T-helper 17 cell (primary cell): Measurements from ENCODE around the gene CEP128. TPM values are rescaled to one million over a fixed set of nuclear protein-coding genes. Genes with fewer than 3 reads are reported as not detected.

ENCODE experiments used
- ATAC-seq: fragments of 150-1000 bp; cut with Tn5 transposase; 2 replicates; pipeline ENCODE4 v1.10.0; 2021; ENCODE audit warnings: mild to moderate bottlenecking, moderate library complexity
- DNase-seq, 3 donors: peaks; one replicate each; pipeline versions ENCODE4 v3.0.0 to v3.0.0-alpha.2; 2020 to 2021
- H3K9me3 ChIP-seq: one replicate; pipeline ENCODE4 v1.7.0; 2013; ENCODE audit warnings: low read length, mild to moderate bottlenecking; ENCODE audit not compliant: control insufficient read depth, poor library complexity, severe bottlenecking
- H3K27ac Mint-ChIP-seq: one replicate; pipeline ENCODE4 v1.8.0; 2022; ENCODE audit warnings: mild to moderate bottlenecking, moderate library complexity, mixed read lengths
- H3K27me3 Mint-ChIP-seq: one replicate; pipeline ENCODE4 v1.8.0; 2022; ENCODE audit warnings: mixed read lengths
- H3K36me3 Mint-ChIP-seq: one replicate; pipeline ENCODE4 v1.8.0; 2022; ENCODE audit warnings: low read depth, mixed read lengths
- H3K4me1 Mint-ChIP-seq: one replicate; pipeline ENCODE4 v1.8.0; 2022; ENCODE audit warnings: mild to moderate bottlenecking, mixed read lengths
- H3K4me3 Mint-ChIP-seq: one replicate; pipeline ENCODE4 v1.8.0; 2022; ENCODE audit warnings: mild to moderate bottlenecking, moderate library complexity, mixed read lengths
- total RNA-seq, 4 donors: library from RNA in 2 of 4; stranded (reverse) in 2 of 4; gene quantifications; one replicate each; pipeline ENCODE4 v1.2.3 and lab custom pipeline; 2022 to 2026

Gene CEP128
- total RNA-seq, 2 donors from 2014 or later = 19.6 to 25.1 TPM

DNA sequence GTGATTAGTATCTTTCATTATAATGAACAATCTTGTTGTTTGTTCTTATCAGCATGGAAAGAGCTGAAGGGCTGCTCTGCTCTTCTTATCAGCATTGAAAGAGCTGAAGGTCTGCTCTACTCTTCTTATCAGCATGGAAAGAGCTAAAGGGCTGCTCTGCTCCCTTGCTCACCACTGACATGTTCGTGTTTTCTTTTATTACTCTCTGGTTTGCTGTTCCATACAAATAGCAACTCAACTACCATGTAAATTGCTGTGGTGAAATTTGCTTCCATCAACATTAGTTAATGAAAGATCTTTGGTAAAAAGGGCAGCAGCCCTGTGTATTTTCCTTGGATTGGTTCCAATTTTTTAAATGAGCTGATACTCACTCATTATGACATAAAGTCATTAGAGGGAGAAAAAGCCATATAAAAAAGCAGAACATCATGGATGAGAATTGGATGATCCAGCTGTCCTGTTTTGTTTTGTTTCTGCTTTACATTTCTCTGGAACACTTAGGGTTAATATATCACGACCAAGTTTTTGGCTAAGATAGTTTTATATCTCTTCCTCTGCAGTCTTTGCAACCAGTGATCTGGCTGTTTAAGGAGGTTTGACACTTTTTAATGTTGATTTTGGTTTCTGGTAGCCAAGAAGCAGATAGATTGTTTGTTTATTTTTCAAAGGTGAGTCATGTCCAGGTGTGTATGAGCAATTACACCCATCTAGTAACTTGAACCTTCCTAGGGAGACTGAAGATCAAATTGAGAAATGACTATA, 356.6 kb downstream of the CEP128 start:
- Mint-ChIP-seq H3K4me3 (no peak overlapping the region), H3K4me1 (peaks cover 4% of the 10 kb centered on the region), H3K27me3 (no peaks in the 10 kb centered on the region), H3K27ac (no peak overlapping the region), H3K36me3 (peaks cover 4% of the 10 kb centered on the region)
- no peak for ATAC-seq
- no peak for DNase-seq
- no peaks in the 10 kb centered on the region for H3K9me3 ChIP-seq

DNA sequence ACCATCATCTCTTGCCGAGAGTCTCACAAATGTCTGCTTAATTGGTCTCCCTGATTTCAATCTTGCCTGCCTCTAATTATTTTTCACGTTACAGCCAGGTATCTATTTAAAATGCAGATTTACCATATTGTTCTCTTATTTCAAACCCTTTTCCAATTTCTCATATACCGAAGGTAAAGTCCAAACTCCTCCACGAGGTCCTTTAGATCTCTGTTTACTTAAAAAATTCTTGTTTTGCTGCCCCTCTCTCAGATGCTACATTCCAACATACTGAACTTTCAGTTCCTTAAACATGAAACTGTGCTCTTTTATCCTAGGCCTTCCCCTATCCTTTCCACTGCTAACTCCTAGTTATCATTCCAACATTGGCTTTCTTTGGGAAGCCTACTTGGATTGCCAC, 363.9 kb downstream of the CEP128 start:
- H3K9me3 ChIP-seq = no peaks in the 10 kb centered on the region
- H3K4me3 Mint-ChIP-seq = no peak overlapping the region
- H3K27me3 Mint-ChIP-seq = no peaks in the 10 kb centered on the region
- H3K4me1 Mint-ChIP-seq = no peaks in the 10 kb centered on the region
- peaks cover 6% of the 10 kb centered on the region for H3K36me3 Mint-ChIP-seq
- ATAC-seq (no peak), DNase-seq (no peak)
- no peak overlapping the region for H3K27ac Mint-ChIP-seq

DNA sequence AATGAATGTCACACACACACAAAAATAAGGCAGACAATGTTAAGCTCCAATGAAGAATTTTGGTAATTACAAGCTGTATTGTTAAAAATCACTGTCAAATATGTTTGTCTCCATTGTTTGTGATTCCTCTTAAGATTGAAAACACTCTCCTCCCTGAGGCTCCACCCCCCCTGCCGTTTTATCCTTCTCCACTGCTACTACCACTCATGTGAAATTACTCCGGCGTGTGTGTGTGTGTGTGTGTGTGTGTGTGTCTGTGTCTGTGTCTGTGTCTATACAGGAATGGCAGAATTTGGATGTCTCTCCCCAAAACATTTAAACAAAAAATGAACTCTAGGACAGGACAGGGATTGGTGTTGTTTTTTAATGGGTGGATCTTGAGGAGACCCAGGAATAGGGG, 365.1 kb downstream of the CEP128 start:
- ATAC-seq = no peak
- no peak for DNase-seq
- no peaks in the 10 kb centered on the region for H3K9me3 ChIP-seq
- peaks cover 6% of the 10 kb centered on the region for H3K36me3 Mint-ChIP-seq
- H3K27me3 Mint-ChIP-seq = no peaks in the 10 kb centered on the region
- no peaks in the 10 kb centered on the region for H3K4me1 Mint-ChIP-seq
- H3K27ac Mint-ChIP-seq = no peak overlapping the region
- H3K4me3 Mint-ChIP-seq = no peak overlapping the region

DNA sequence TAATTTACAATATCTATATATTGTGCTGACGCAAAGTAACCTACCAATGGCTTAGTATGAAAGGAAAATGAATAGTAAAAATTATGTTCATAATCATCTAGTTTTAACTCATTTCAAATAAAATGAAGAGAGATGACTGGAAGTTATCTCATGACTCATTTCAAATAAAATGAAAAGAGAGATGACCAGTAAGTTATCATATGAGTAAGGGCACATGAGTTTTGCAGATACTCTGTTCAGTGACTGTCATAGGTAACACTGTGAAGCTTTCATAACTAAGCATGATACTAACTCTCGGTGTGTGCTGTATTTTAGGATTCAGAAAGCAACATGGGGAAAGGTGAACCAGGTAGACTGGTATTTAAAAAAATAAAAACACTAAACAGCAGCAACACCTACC, 365.8 kb downstream of the CEP128 start:
- H3K4me3 Mint-ChIP-seq = no peak overlapping the region
- DNase-seq (no peak), ATAC-seq (no peak)
- H3K27me3 Mint-ChIP-seq = no peaks in the 10 kb centered on the region
- peaks cover 6% of the 10 kb centered on the region for H3K36me3 Mint-ChIP-seq
- no peak overlapping the region for H3K27ac Mint-ChIP-seq
- H3K9me3 ChIP-seq = no peaks in the 10 kb centered on the region
- no peaks in the 10 kb centered on the region for H3K4me1 Mint-ChIP-seq

DNA sequence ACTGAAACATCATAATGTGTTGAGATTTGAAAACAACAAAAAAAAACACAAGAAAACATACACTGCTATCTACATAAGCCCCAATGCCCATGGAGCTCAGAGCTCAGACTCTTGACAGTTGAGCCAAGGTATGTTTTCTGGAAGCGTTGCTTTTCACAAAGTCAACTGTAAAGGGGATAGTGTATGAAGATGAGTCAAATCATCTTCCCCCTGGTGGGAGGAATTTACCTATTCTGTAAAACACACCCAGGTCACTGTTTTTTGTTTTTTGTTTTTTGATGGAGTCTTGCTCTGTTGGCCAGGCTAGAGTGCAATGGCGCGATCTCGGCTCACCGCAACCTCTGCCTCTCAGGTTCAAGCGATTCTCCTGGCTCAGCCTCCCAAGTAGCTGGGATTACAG, 368.9 kb downstream of the CEP128 start:
- H3K27ac Mint-ChIP-seq = no peak overlapping the region
- ATAC-seq (no peak), DNase-seq (no peak)
- no peaks in the 10 kb centered on the region for H3K27me3 Mint-ChIP-seq
- H3K36me3 Mint-ChIP-seq = peaks cover 6% of the 10 kb centered on the region
- no peak overlapping the region for H3K4me3 Mint-ChIP-seq
- no peaks in the 10 kb centered on the region for H3K4me1 Mint-ChIP-seq
- H3K9me3 ChIP-seq = no peaks in the 10 kb centered on the region

DNA sequence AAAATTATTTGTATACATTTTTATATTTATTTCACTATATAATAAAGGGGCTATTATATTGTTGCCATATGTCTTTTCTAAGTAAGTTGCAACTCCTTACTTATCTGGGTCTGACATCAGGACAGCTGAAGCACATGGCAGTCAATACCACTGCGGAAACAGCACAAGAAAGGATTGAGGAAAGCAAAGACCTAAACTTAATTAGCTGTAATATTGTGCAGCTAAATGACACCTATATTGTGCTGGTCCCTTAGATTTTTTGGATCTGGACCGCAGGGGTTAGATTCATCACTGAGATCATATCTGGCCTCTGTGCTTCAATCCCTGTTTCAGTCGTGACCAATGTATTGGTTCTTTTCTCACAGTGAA, 370.6 kb downstream of the CEP128 start:
- Mint-ChIP-seq H3K27ac (no peak overlapping the region), H3K4me3 (no peak overlapping the region), H3K36me3 (peaks cover 2% of the 10 kb centered on the region), H3K4me1 (no peaks in the 10 kb centered on the region), H3K27me3 (no peaks in the 10 kb centered on the region)
- ATAC-seq (no peak), DNase-seq (no peak)
- no peaks in the 10 kb centered on the region for H3K9me3 ChIP-seq

GRCh38 chr14:80567905-80568536, 373.5 kb downstream of the CEP128 start:
- no peak overlapping the region for H3K27ac Mint-ChIP-seq
- H3K9me3 ChIP-seq = no peaks in the 10 kb centered on the region
- DNase-seq (no peak), ATAC-seq (no peak)
- H3K36me3 Mint-ChIP-seq = peaks cover 2% of the 10 kb centered on the region
- no peaks in the 10 kb centered on the region for H3K4me1 Mint-ChIP-seq
- H3K27me3 Mint-ChIP-seq = no peaks in the 10 kb centered on the region
- no peak overlapping the region for H3K4me3 Mint-ChIP-seq

GRCh38 chr14:80565001-80565400, 376.5 kb downstream of the CEP128 start:
- no peak for ATAC-seq
- H3K4me3 Mint-ChIP-seq = no peak overlapping the region

DNA sequence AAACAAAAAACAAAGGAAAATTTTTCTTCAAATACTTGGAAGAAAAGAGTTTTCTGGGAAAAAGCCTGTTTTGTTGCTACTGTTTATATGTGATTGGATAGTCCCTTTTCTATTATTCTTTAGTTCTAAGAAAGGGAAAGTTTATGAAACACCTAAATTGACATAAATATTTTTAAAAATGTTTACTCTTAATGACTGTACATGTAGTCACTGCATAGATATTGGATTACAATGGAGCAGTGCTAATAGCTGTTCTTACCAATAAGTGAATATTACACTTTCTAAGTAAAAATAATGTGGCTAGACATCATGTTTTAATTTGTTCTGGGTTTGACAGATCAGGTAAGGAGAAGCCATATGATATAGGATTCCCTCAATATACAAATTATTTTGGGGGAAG, 377.5 kb downstream of the CEP128 start:
- no peak overlapping the region for H3K4me3 Mint-ChIP-seq
- no peak for ATAC-seq
- H3K9me3 ChIP-seq = no peaks in the 10 kb centered on the region
- H3K4me1 Mint-ChIP-seq = no peaks in the 10 kb centered on the region
- H3K36me3 Mint-ChIP-seq = peaks cover 4% of the 10 kb centered on the region
- H3K27ac Mint-ChIP-seq = no peak overlapping the region
- no peak for DNase-seq
- H3K27me3 Mint-ChIP-seq = no peaks in the 10 kb centered on the region

More at GRCh38 chr14:80565001-80565400, 376.5 kb downstream of the CEP128 start:
- H3K27me3 Mint-ChIP-seq = no peaks in the 10 kb centered on the region
- no peak for DNase-seq
- no peaks in the 10 kb centered on the region for H3K9me3 ChIP-seq
- peaks cover 2% of the 10 kb centered on the region for H3K36me3 Mint-ChIP-seq
- no peak overlapping the region for H3K27ac Mint-ChIP-seq
- H3K4me1 Mint-ChIP-seq = no peaks in the 10 kb centered on the region

- H3K4me1 Mint-ChIP-seq = no peaks in the 10 kb centered on the region
- no peaks in the 10 kb centered on the region for H3K9me3 ChIP-seq
- H3K27ac Mint-ChIP-seq = no peak overlapping the region
- peaks cover 2% of the 10 kb centered on the region for H3K36me3 Mint-ChIP-seq
- no peak overlapping the region for H3K4me3 Mint-ChIP-seq
- no peaks in the 10 kb centered on the region for H3K27me3 Mint-ChIP-seq
- no peak for DNase-seq
- no peak for ATAC-seq
These were observed 380.5 kb downstream of the CEP128 start for GRCh38 chr14:80560800-80561657.

DNA sequence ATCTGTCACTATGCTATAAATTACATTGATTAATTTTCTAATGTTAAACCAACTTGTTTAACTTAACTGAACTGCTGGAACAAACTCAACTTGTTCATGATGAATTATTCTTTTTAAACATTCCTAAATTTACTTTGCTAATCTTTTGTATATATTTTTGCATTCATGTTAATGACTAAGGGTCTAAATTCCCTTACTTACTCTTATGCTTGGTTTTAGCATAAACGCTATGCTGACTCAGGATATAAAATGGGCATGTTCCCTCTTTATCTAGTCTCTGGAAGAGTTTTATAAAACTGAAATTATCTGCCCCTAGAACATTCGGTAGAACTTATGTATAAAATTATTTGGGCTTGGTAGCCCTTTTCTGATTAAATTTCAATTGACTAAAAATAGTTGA, 387.4 kb downstream of the CEP128 start:
- H3K4me1 Mint-ChIP-seq = no peaks in the 10 kb centered on the region
- H3K9me3 ChIP-seq = no peaks in the 10 kb centered on the region
- ATAC-seq (no peak), DNase-seq (no peak)
- H3K27ac Mint-ChIP-seq = no peak overlapping the region
- no peak overlapping the region for H3K4me3 Mint-ChIP-seq
- no peaks in the 10 kb centered on the region for H3K36me3 Mint-ChIP-seq
- H3K27me3 Mint-ChIP-seq = no peaks in the 10 kb centered on the region

- Mint-ChIP-seq H3K4me1 (peaks cover 2% of the 10 kb centered on the region), H3K27ac (no peak overlapping the region), H3K36me3 (no peaks in the 10 kb centered on the region), H3K27me3 (no peaks in the 10 kb centered on the region), H3K4me3 (no peak overlapping the region)
- no peak for ATAC-seq
- no peak for DNase-seq
- H3K9me3 ChIP-seq = no peaks in the 10 kb centered on the region
These were observed 392.4 kb downstream of the CEP128 start for GRCh38 chr14:80549141-80549540.
